Mesenchymal stem cell (in vitro differentiated cells and primary cell): Measurements from ENCODE around the gene PLEKHG2.
A peak's percentile ranks its signal among the peaks of the same experiment; 100 is the strongest.

Source experiments
- DNase-seq: peaks from one replicate; pipeline ENCODE4 v3.0.0-alpha.2; 2013
- H2AFZ ChIP-seq: one replicate; pipeline ENCODE4 v1.6.1; 2013; ENCODE audit warnings: low read depth, mild to moderate bottlenecking, control low read depth, inconsistent platforms, low read length, moderate library complexity
- H2AK5ac ChIP-seq: 2 replicates; pipeline ENCODE4 v1.6.1; 2013; ENCODE audit warnings: low read length, moderate library complexity, mild to moderate bottlenecking, inconsistent platforms; ENCODE audit not compliant: severe bottlenecking
- H2BK120ac ChIP-seq: one replicate; pipeline ENCODE4 v1.6.1; 2013; ENCODE audit warnings: low read depth, mild to moderate bottlenecking, inconsistent platforms, low read length, moderate library complexity
- H2BK12ac ChIP-seq, 2 experiments: one replicate each; pipeline ENCODE4 v1.6.1; 2013; ENCODE audit warnings: inconsistent platforms in 2 of 2, low read length in 2 of 2, mild to moderate bottlenecking in 2 of 2, moderate library complexity in 2 of 2, control low read depth in 1 of 2
- H2BK15ac ChIP-seq: one replicate; pipeline ENCODE4 v1.6.1; 2013; ENCODE audit warnings: mild to moderate bottlenecking, low read depth, inconsistent platforms; ENCODE audit not compliant: poor library complexity, severe bottlenecking
- H2BK5ac ChIP-seq: 2 replicates; pipeline ENCODE4 v1.6.1; 2013; ENCODE audit warnings: low read depth, mild to moderate bottlenecking, low read length, control low read depth, inconsistent platforms; ENCODE audit not compliant: poor library complexity, severe bottlenecking
- H3K14ac ChIP-seq, 2 experiments: one replicate each; pipeline ENCODE4 v1.6.1; 2013; ENCODE audit warnings: inconsistent platforms in 2 of 2, low read length in 2 of 2, control low read depth in 1 of 2, mild to moderate bottlenecking in 1 of 2, moderate library complexity in 1 of 2
- H3K18ac ChIP-seq, 2 experiments: one replicate each; pipeline ENCODE4 v1.6.1; 2013; ENCODE audit warnings: inconsistent platforms in 2 of 2, low read length in 2 of 2, control low read depth in 1 of 2, low read depth in 1 of 2, mild to moderate bottlenecking in 1 of 2
- H3K23ac ChIP-seq, 2 experiments: one replicate each; pipeline ENCODE4 v1.6.1; 2013; ENCODE audit warnings: inconsistent platforms in 2 of 2, low read length in 2 of 2, mild to moderate bottlenecking in 2 of 2, moderate library complexity in 2 of 2, control low read depth in 1 of 2
- H3K27ac ChIP-seq: 2 replicates; pipeline ENCODE4 v1.5.1; 2013; ENCODE audit warnings: mild to moderate bottlenecking, moderate library complexity, low read length, control low read depth, inconsistent platforms; ENCODE audit not compliant: poor library complexity, severe bottlenecking
- H3K27me3 ChIP-seq, 2 experiments: 2 replicates each; pipeline versions ENCODE4 v1.6.1 to v1.7.0; 2013; ENCODE audit warnings: low read length in 2 of 2, mild to moderate bottlenecking in 2 of 2, moderate library complexity in 2 of 2, control low read depth in 1 of 2, inconsistent platforms in 1 of 2; ENCODE audit not compliant: control insufficient read depth in 1 of 2, insufficient read depth in 1 of 2
- H3K36me3 ChIP-seq, 2 experiments: 2 replicates each; pipeline versions ENCODE4 v1.6.1 to v1.7.0; 2013; ENCODE audit warnings: low read length in 2 of 2, control low read depth in 1 of 2, inconsistent platforms in 1 of 2, low read depth in 1 of 2, mild to moderate bottlenecking in 1 of 2; ENCODE audit not compliant: insufficient read depth in 2 of 2, control insufficient read depth in 1 of 2
- H3K4ac ChIP-seq, 2 experiments: one replicate each; pipeline ENCODE4 v1.6.1; 2013; ENCODE audit warnings: inconsistent platforms in 2 of 2, low read length in 2 of 2, mild to moderate bottlenecking in 2 of 2, moderate library complexity in 2 of 2, control low read depth in 1 of 2, low read depth in 1 of 2
- H3K4me1 ChIP-seq: 2 replicates; pipeline ENCODE4 v1.6.1; 2013; ENCODE audit warnings: low read depth, low read length, control low read depth; ENCODE audit not compliant: control insufficient read depth, insufficient read depth
- H3K4me2 ChIP-seq: 2 replicates; pipeline ENCODE4 v1.6.1; 2013; ENCODE audit warnings: low read length, mild to moderate bottlenecking, inconsistent platforms; ENCODE audit not compliant: poor library complexity, severe bottlenecking
- H3K4me3 ChIP-seq, 2 experiments: 2 replicates each; pipeline versions ENCODE4 v1.5.1 to v1.7.0; 2013; ENCODE audit warnings: low read length in 2 of 2, mild to moderate bottlenecking in 2 of 2, control low read depth in 1 of 2, low read depth in 1 of 2; ENCODE audit not compliant: insufficient read depth in 1 of 2
- H3K79me1 ChIP-seq: replicated peaks from 2 replicates; pipeline ENCODE4 v1.6.1; 2013; ENCODE audit warnings: mild to moderate bottlenecking, control low read depth, low read length, inconsistent platforms; ENCODE audit not compliant: poor library complexity, severe bottlenecking
- H3K9ac ChIP-seq: 2 replicates; pipeline ENCODE4 v1.7.0; 2013; ENCODE audit warnings: mild to moderate bottlenecking, low read length, moderate library complexity
- H3K9me3 ChIP-seq: 2 replicates; pipeline ENCODE4 v1.7.0; 2013; ENCODE audit warnings: mild to moderate bottlenecking, low read length; ENCODE audit not compliant: control insufficient read depth
- H4K8ac ChIP-seq: one replicate; pipeline ENCODE4 v1.6.1; 2013; ENCODE audit warnings: inconsistent platforms, mild to moderate bottlenecking, low read length, moderate library complexity
- H4K91ac ChIP-seq: one replicate; pipeline ENCODE4 v1.6.1; 2013; ENCODE audit warnings: mild to moderate bottlenecking, low read length, inconsistent platforms
- WGBS: methylation state at CpG from one replicate; pipeline ENCODE4 v1.1.7; 2013; ENCODE audit warnings: mixed read lengths; 5-methylcytosine and 5-hydroxymethylcytosine counted together

PLEKHG2 gene

GRCh38 chr19:39397360-39398296, 14.8 kb upstream of the PLEKHG2 start:
- peak overlapping the region; percentile 1 for H3K27ac ChIP-seq
- H3K9ac ChIP-seq = peak overlapping the region; percentile 89
- H3K4ac ChIP-seq = peak overlapping the region; percentile 49 to 63
- no peaks in the 10 kb centered on the region for H3K9me3 ChIP-seq
- H3K4me3 ChIP-seq = peak overlapping the region in 1 of 2 experiments; percentile 19
- no peak overlapping the region for H3K4me2 ChIP-seq
- H2BK120ac ChIP-seq = peak overlapping the region; percentile 88
- no peak overlapping the region for H2AK5ac ChIP-seq
- H3K23ac ChIP-seq = no peak overlapping the region
- no peak overlapping the region for H2AFZ ChIP-seq
- peak overlapping the region; percentile 90 for H4K91ac ChIP-seq
- 68% methylated on average over 11 of the region's 17 CpGs for whole genome bisulfite sequencing
- peaks cover 20% of the 10 kb centered on the region for H3K79me1 ChIP-seq
- DNase-seq = peak; percentile 90
- H3K18ac ChIP-seq = peak overlapping the region; percentile 4 to 77
- no peak overlapping the region for H2BK5ac ChIP-seq
- peaks cover 32 to 37% of the 10 kb centered on the region in 2 experiments for H3K36me3 ChIP-seq
- H3K4me1 ChIP-seq = peaks cover 20% of the 10 kb centered on the region
- H3K14ac ChIP-seq = no peak overlapping the region
- peak overlapping the region; percentile 87 for H4K8ac ChIP-seq
- H2BK12ac ChIP-seq = peak overlapping the region; percentile 73 to 80
- H2BK15ac ChIP-seq = peak overlapping the region; percentile 39
- no peaks in the 10 kb centered on the region for H3K27me3 ChIP-seq

GRCh38 chr19:39398297-39398864, 14.1 kb upstream of the PLEKHG2 start:
- H3K4ac ChIP-seq = peak overlapping the region; percentile 49 to 63
- H3K14ac ChIP-seq = no peak overlapping the region
- peak overlapping the region; percentile 4 to 58 for H3K18ac ChIP-seq
- H4K91ac ChIP-seq = peak overlapping the region; percentile 22
- H3K4me3 ChIP-seq = peak overlapping the region in 1 of 2 experiments; percentile 19
- H3K23ac ChIP-seq = no peak overlapping the region
- H3K4me1 ChIP-seq = peaks cover 27% of the 10 kb centered on the region
- H3K9me3 ChIP-seq = no peaks in the 10 kb centered on the region
- WGBS = 67% methylated on average over 11 of the region's 11 CpGs
- no peak overlapping the region for H2BK5ac ChIP-seq
- peak; percentile 92 for DNase-seq
- H3K79me1 ChIP-seq = peaks cover 18% of the 10 kb centered on the region
- peak overlapping the region; percentile 2 to 73 for H2BK12ac ChIP-seq
- H3K27me3 ChIP-seq = no peaks in the 10 kb centered on the region
- no peak overlapping the region for H2AFZ ChIP-seq
- no peak overlapping the region for H2AK5ac ChIP-seq
- no peak overlapping the region for H3K4me2 ChIP-seq
- no peak overlapping the region for H3K27ac ChIP-seq
- H3K9ac ChIP-seq = peak overlapping the region; percentile 89
- peak overlapping the region; percentile 4 for H4K8ac ChIP-seq
- peak overlapping the region; percentile 39 for H2BK15ac ChIP-seq
- peak overlapping the region; percentile 88 for H2BK120ac ChIP-seq
- H3K36me3 ChIP-seq = peaks cover 28 to 37% of the 10 kb centered on the region in 2 experiments

- peaks cover 18 to 29% of the 10 kb centered on the region in 2 experiments for H3K36me3 ChIP-seq
- H3K27ac ChIP-seq = no peak overlapping the region
- H3K4me2 ChIP-seq = no peak overlapping the region
- H3K9ac ChIP-seq = no peak overlapping the region
- H2AK5ac ChIP-seq = no peak overlapping the region
- 91% methylated on average over 4 of the region's 4 CpGs for WGBS
- H3K23ac ChIP-seq = no peak overlapping the region
- no peak overlapping the region for H3K18ac ChIP-seq
- peaks cover 11% of the 10 kb centered on the region for H3K79me1 ChIP-seq
- DNase-seq = no peak
- H2BK120ac ChIP-seq = no peak overlapping the region
- H3K4me3 ChIP-seq = no peak overlapping the region
- H2BK15ac ChIP-seq = peak overlapping the region; percentile 38
- no peak overlapping the region for H3K4ac ChIP-seq
- H2BK12ac ChIP-seq = peak overlapping the region; percentile 0 to 90
- H2BK5ac ChIP-seq = no peak overlapping the region
- H3K9me3 ChIP-seq = no peaks in the 10 kb centered on the region
- H3K14ac ChIP-seq = no peak overlapping the region
- H3K4me1 ChIP-seq = peaks cover 31% of the 10 kb centered on the region
- no peak overlapping the region for H4K8ac ChIP-seq
- no peaks in the 10 kb centered on the region for H3K27me3 ChIP-seq
- H2AFZ ChIP-seq = no peak overlapping the region
- H4K91ac ChIP-seq = peak overlapping the region; percentile 19
Observed at GRCh38 chr19:39399668-39400050, 12.8 kb upstream of the PLEKHG2 start.

- H2AK5ac ChIP-seq = no peak overlapping the region
- H2BK15ac ChIP-seq = no peak overlapping the region
- no peak overlapping the region for H3K27ac ChIP-seq
- no peaks in the 10 kb centered on the region for H3K27me3 ChIP-seq
- DNase-seq = no peak
- H3K23ac ChIP-seq = no peak overlapping the region
- peaks cover 31% of the 10 kb centered on the region for H3K4me1 ChIP-seq
- no peaks in the 10 kb centered on the region for H3K9me3 ChIP-seq
- H3K4me3 ChIP-seq = no peak overlapping the region
- no peak overlapping the region for H2AFZ ChIP-seq
- no peak overlapping the region for H3K4me2 ChIP-seq
- peak overlapping the region; percentile 0 to 90 for H2BK12ac ChIP-seq
- H3K79me1 ChIP-seq = peaks cover 11% of the 10 kb centered on the region
- 95% methylated on average over 3 of the region's 4 CpGs for WGBS
- H2BK120ac ChIP-seq = no peak overlapping the region
- peak overlapping the region; percentile 66 for H4K91ac ChIP-seq
- no peak overlapping the region for H3K9ac ChIP-seq
- H4K8ac ChIP-seq = no peak overlapping the region
- H3K14ac ChIP-seq = no peak overlapping the region
- no peak overlapping the region for H3K18ac ChIP-seq
- H3K4ac ChIP-seq = no peak overlapping the region
- H3K36me3 ChIP-seq = peaks cover 15 to 26% of the 10 kb centered on the region in 2 experiments
- H2BK5ac ChIP-seq = no peak overlapping the region
Observed at GRCh38 chr19:39400061-39400460, 12.4 kb upstream of the PLEKHG2 start.
